Tongue (tissue), 2 donors: ENCODE data around the gene MORN5. TPM values are rescaled to one million over a fixed set of nuclear protein-coding genes. Genes with fewer than 3 reads are reported as not detected.
"Not testable (repeated sequence)": the region's sequence is repeated elsewhere in the genome, so short reads cannot be mapped to it uniquely, and the experiment has no call there.

Experiments used
- DNase-seq: peaks from one replicate; pipeline ENCODE4 v3.0.0-alpha.2; 2015
- total RNA-seq: library from RNA; depleted of rRNA; stranded (reverse); fragments of >200 nt; gene quantifications from one replicate; pipeline ENCODE4 v1.2.3, GENCODE V29; 2014

The MORN5 gene
- total RNA-seq, result not detected

GRCh38 chr9:122159026-122159924 lies at the start of gene MORN5, which contains the start of gene NDUFA8:
MORN5 (plus strand) TSS chr9:122159908; CDS start chr9:122159973, 65 bp downstream.
NDUFA8 (minus strand) TSS chr9:122159779; CDS start chr9:122159677, 102 bp downstream.
- DNase-seq, result peak; percentile 99

- no peak for DNase-seq
These were observed 49.4 kb upstream of the MORN5 start for GRCh38 chr9:122110100-122110833.

- DNase-seq, result no peak
These were observed 48.2 kb upstream of the MORN5 start for GRCh38 chr9:122111413-122112085.

- no peak for DNase-seq
These were observed 47.5 kb upstream of the MORN5 start for GRCh38 chr9:122112238-122112637.

GRCh38 chr9:122113574-122113973 lies 46.1 kb upstream of the MORN5 start:
- no peak for DNase-seq

GRCh38 chr9:122115176-122116035 lies 44.3 kb upstream of the MORN5 start:
- DNase-seq, result no peak

GRCh38 chr9:122116040-122116439 lies 43.7 kb upstream of the MORN5 start:
- DNase-seq, result no peak

GRCh38 chr9:122116448-122117173 lies 43.1 kb upstream of the MORN5 start:
- no peak for DNase-seq

- DNase-seq, result not testable (repeated sequence)
These were observed 42.5 kb upstream of the MORN5 start for GRCh38 chr9:122117241-122117640.

GRCh38 chr9:122118343-122119165 lies 41.2 kb upstream of the MORN5 start:
- DNase-seq, result no peak

- no peak for DNase-seq
These were observed 40.6 kb upstream of the MORN5 start for GRCh38 chr9:122119166-122119521.

GRCh38 chr9:122119721-122120120 lies 40.0 kb upstream of the MORN5 start:
- no peak for DNase-seq

- no peak for DNase-seq
These were observed 39.2 kb upstream of the MORN5 start for GRCh38 chr9:122120316-122121071.

GRCh38 chr9:122121391-122121790 lies 38.3 kb upstream of the MORN5 start:
- DNase-seq, result no peak

GRCh38 chr9:122121931-122122330 lies 37.8 kb upstream of the MORN5 start:
- DNase-seq, result no peak

GRCh38 chr9:122122468-122122867 lies 37.2 kb upstream of the MORN5 start:
- no peak for DNase-seq

GRCh38 chr9:122122903-122123632 lies 36.6 kb upstream of the MORN5 start:
- DNase-seq, result peak; percentile 88

- DNase-seq, result no peak
These were observed 35.7 kb upstream of the MORN5 start for GRCh38 chr9:122124048-122124447.

GRCh38 chr9:122124528-122124927 lies 35.2 kb upstream of the MORN5 start:
- no peak for DNase-seq
